ENCODE results near the gene SSU72.

- TF ChIP-seq POLR2AphosphoS5 (IDR thresholded peaks at IDR 0.05; ENCODE audit: low read depth, low read length) (no peak), TAF1 (IDR thresholded peaks at IDR 0.05; ENCODE audit: borderline replicate concordance, low read depth, low read length) (no peak), POLR2A (IDR thresholded peaks at IDR 0.05; ENCODE audit: low read depth, low read length) (no peak)
Measured at GRCh38 chr1:1529321-1529720, 45.3 kb downstream of the SSU72 start.

All from GM12892 (cell line).